Vagina (tissue), 2 donors: ENCODE measurements around the gene PANK4.

Experiments
- POLR2A ChIP-seq, 2 donors: fragments of 450-650 bp; IDR thresholded peaks; one replicate each; pipeline ENCODE4 v1.6.1; 2017; ENCODE audit warnings: antibody characterized with exemption in 2 of 2, mild to moderate bottlenecking in 2 of 2, moderate library complexity in 2 of 2
- TF ChIP-seq, protein P1 (sequence below), 3 experiments: fragments of 450-650 bp in 2 of 3; fragments of 200-600 bp in 1 of 3; sonication (generic) in 1 of 3; IDR thresholded peaks; one replicate each; pipeline ENCODE4 v1.5.1; 2017 to 2019; ENCODE audit warnings: antibody characterized with exemption in 3 of 3, mild to moderate bottlenecking in 2 of 3, moderate library complexity in 2 of 3

DNA sequence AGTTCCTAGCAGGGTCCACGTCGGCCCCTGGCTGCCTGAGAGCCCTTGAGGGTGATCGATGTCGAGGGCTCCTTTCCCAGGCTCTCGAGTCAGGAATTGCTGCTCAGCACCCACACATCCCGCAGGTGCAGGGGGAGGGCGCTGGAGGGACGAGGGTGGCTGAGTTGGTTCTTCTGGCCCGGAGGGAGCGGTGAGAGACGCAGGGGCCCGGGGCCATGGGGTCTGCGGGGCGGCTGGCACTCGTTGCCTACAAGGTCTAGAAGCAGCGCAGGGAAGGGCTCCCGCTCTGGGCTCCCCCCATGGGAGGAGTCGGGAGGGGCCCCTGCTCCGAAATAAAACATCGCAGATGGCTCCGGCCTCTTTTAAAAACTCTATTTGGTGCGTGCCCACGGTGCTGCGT, 18.2 kb downstream of the PANK4 start:
- no peak for TF ChIP-seq POLR2A (IDR thresholded peaks at IDR 0.05)
- TF ChIP-seq, protein P1, sequence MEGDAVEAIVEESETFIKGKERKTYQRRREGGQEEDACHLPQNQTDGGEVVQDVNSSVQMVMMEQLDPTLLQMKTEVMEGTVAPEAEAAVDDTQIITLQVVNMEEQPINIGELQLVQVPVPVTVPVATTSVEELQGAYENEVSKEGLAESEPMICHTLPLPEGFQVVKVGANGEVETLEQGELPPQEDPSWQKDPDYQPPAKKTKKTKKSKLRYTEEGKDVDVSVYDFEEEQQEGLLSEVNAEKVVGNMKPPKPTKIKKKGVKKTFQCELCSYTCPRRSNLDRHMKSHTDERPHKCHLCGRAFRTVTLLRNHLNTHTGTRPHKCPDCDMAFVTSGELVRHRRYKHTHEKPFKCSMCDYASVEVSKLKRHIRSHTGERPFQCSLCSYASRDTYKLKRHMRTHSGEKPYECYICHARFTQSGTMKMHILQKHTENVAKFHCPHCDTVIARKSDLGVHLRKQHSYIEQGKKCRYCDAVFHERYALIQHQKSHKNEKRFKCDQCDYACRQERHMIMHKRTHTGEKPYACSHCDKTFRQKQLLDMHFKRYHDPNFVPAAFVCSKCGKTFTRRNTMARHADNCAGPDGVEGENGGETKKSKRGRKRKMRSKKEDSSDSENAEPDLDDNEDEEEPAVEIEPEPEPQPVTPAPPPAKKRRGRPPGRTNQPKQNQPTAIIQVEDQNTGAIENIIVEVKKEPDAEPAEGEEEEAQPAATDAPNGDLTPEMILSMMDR (IDR thresholded peaks at IDR 0.05), result no peak
